SU-DHL-6 (cell line): ENCODE data around the gene MYO18A.

Experiments used
- H2AFZ ChIP-seq: fragments of 200-600 bp; sonication (generic); 2 replicates; pipeline ENCODE4 v1.6.1; 2014; ENCODE audit warnings: low read depth, mild to moderate bottlenecking, moderate library complexity, mixed read lengths, antibody characterized with exemption, low read length; ENCODE audit not compliant: severe bottlenecking
- H3F3A ChIP-seq: fragments of 200-600 bp; shearing (Covaris generic); 2 replicates; pipeline ENCODE4 v1.6.0; 2016; ENCODE audit warnings: antibody characterized with exemption, mild to moderate bottlenecking; ENCODE audit not compliant: insufficient read depth
- H3K27ac ChIP-seq: fragments of 200-600 bp; sonication (generic); 2 replicates; pipeline ENCODE4 v1.5.1; 2016; ENCODE audit warnings: low read depth, mild to moderate bottlenecking, low read length, moderate library complexity, mixed read lengths
- H3K27me3 ChIP-seq: fragments of 200-600 bp; sonication (generic), shearing (Covaris generic); 2 replicates; pipeline ENCODE4 v1.6.0; 2014; ENCODE audit warnings: mild to moderate bottlenecking, low read length
- H3K36me3 ChIP-seq: fragments of 200-600 bp; sonication (generic); 2 replicates; pipeline ENCODE4 v1.6.1; 2014; ENCODE audit warnings: mild to moderate bottlenecking, low read length, mixed read lengths
- H3K4me2 ChIP-seq: fragments of 300-600, 200-600 bp; shearing (Covaris generic), sonication (generic); 2 replicates; pipeline ENCODE4 v1.6.0; 2014; ENCODE audit warnings: low read length, low read depth, mild to moderate bottlenecking; ENCODE audit not compliant: poor library complexity, severe bottlenecking
- H3K4me3 ChIP-seq: fragments of 200-600 bp; sonication (generic); 2 replicates; pipeline ENCODE4 v1.5.1; 2014; ENCODE audit warnings: antibody characterized with exemption, low read length, mild to moderate bottlenecking, mixed read lengths; ENCODE audit not compliant: insufficient read depth, poor library complexity, severe bottlenecking
- H3K79me2 ChIP-seq: fragments of 200-600 bp; sonication (generic); 2 replicates; pipeline ENCODE4 v1.6.1; 2014; ENCODE audit warnings: mild to moderate bottlenecking, low read length, moderate library complexity; ENCODE audit not compliant: insufficient read depth
- H3K9ac ChIP-seq: fragments of 200-600 bp; sonication (generic); 2 replicates; pipeline ENCODE4 v1.7.0; 2014; ENCODE audit warnings: mild to moderate bottlenecking, low read length
- H3K9me2 ChIP-seq: fragments of 200-600 bp; sonication (generic); replicated peaks from 2 replicates; pipeline ENCODE4 v1.6.1; 2014; ENCODE audit warnings: low read length; ENCODE audit not compliant: insufficient read depth
- H3K9me3 ChIP-seq: fragments of 200-600 bp; sonication (generic); 2 replicates; pipeline ENCODE4 v1.6.1; 2014; ENCODE audit warnings: low read length, mixed read lengths; ENCODE audit not compliant: insufficient read depth
- H4K20me1 ChIP-seq: fragments of 200-600 bp; sonication (generic); 2 replicates; pipeline ENCODE4 v1.6.1; 2014; ENCODE audit warnings: low read depth, mild to moderate bottlenecking, antibody characterized with exemption, low read length, moderate library complexity, mixed read lengths
- CTCF ChIP-seq: fragments of 200-600 bp; sonication (generic); IDR thresholded peaks from one replicate; pipeline ENCODE4 v1.5.1; 2017; ENCODE audit warnings: antibody characterized with exemption, mild to moderate bottlenecking, low read length, moderate library complexity; ENCODE audit not compliant: insufficient read depth, poor library complexity, severe bottlenecking
- EZH2phosphoT487 ChIP-seq: fragments of 200-600 bp; sonication (generic), shearing (Covaris generic); conservative IDR thresholded peaks from 2 replicates; pipeline ENCODE4 v1.6.1; 2018; ENCODE audit warnings: mild to moderate bottlenecking, antibody characterized with exemption, low read length, moderate library complexity, mixed read lengths

MYO18A gene

GRCh38 chr17:29189355-29189754, 9.2 kb upstream of the MYO18A start:
- H3K9ac ChIP-seq = no peak overlapping the region
- H3K27me3 ChIP-seq = no peaks in the 10 kb centered on the region
- no peaks in the 10 kb centered on the region for H4K20me1 ChIP-seq
- H2AFZ ChIP-seq = no peak overlapping the region
- TF ChIP-seq EZH2phosphoT487 (no peak), CTCF (no peak)
- H3K4me2 ChIP-seq = no peak overlapping the region
- no peaks in the 10 kb centered on the region for H3F3A ChIP-seq
- no peaks in the 10 kb centered on the region for H3K79me2 ChIP-seq
- no peaks in the 10 kb centered on the region for H3K9me3 ChIP-seq
- no peak overlapping the region for H3K4me3 ChIP-seq
- H3K9me2 ChIP-seq = no peaks in the 10 kb centered on the region
- H3K27ac ChIP-seq = no peak overlapping the region
- no peaks in the 10 kb centered on the region for H3K36me3 ChIP-seq

GRCh38 chr17:29181226-29181625, 1.0 kb upstream of the MYO18A start:
- H3F3A ChIP-seq = no peaks in the 10 kb centered on the region
- TF ChIP-seq EZH2phosphoT487 (no peak), CTCF (no peak)
- no peak overlapping the region for H2AFZ ChIP-seq
- H3K4me3 ChIP-seq = no peak overlapping the region
- H3K79me2 ChIP-seq = no peaks in the 10 kb centered on the region
- no peaks in the 10 kb centered on the region for H3K9me3 ChIP-seq
- no peak overlapping the region for H3K9ac ChIP-seq
- no peaks in the 10 kb centered on the region for H3K27me3 ChIP-seq
- H3K9me2 ChIP-seq = no peaks in the 10 kb centered on the region
- H3K36me3 ChIP-seq = no peaks in the 10 kb centered on the region
- no peak overlapping the region for H3K27ac ChIP-seq
- H4K20me1 ChIP-seq = no peaks in the 10 kb centered on the region
- H3K4me2 ChIP-seq = no peak overlapping the region

- TF ChIP-seq EZH2phosphoT487 = no peak
- no peak for TF ChIP-seq CTCF
- H3K79me2 ChIP-seq = no peaks in the 10 kb centered on the region
- no peaks in the 10 kb centered on the region for H3F3A ChIP-seq
- no peaks in the 10 kb centered on the region for H3K27me3 ChIP-seq
- no peak overlapping the region for H3K27ac ChIP-seq
- no peaks in the 10 kb centered on the region for H3K9me2 ChIP-seq
- peak overlapping the region; percentile 43; the same call in 1 of the 2 replicates for H3K9ac ChIP-seq
- no peaks in the 10 kb centered on the region for H3K36me3 ChIP-seq
- H2AFZ ChIP-seq = peak overlapping the region; percentile 64
- H3K4me2 ChIP-seq = peak overlapping the region; percentile 59
- H3K4me3 ChIP-seq = peak overlapping the region; percentile 31
- no peaks in the 10 kb centered on the region for H3K9me3 ChIP-seq
- no peaks in the 10 kb centered on the region for H4K20me1 ChIP-seq
Measured at GRCh38 chr17:29180788-29181160, 576 bp upstream of the MYO18A start.
